ENCODE measurements around the gene DHX38. TPM values are rescaled to one million over a fixed set of nuclear protein-coding genes. Genes with fewer than 3 reads are reported as not detected.

The DHX38 gene
- total and polyA plus RNA-seq, 2 experiments from 2014 or later: 32.9 to 42.2 TPM

DNA sequence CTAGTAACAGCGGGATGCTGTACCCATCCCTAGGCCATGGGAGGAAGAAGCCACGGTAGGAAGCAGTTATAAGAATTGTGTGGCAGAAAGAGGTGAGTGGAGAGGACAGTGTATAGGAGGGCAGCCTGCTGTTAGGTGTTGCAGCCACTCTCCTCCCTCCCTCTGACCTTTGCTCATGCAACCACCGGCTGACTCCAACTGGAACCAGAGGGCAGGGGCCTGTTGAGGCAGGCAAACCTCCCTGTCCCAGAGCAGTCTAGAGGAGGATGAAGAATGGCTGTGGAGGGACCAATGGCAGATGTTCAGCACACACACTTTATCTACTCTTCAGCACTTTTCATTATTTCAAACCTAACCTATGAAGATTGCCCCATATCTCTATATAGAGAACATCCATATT lies 2.4 kb upstream of the DHX38 start:
- H3K79me2 ChIP-seq: peaks cover 57% of the 10 kb centered on the region
- WGBS (ENCODE audit: low lambda C conversion rate, missing lambda C conversion rate): 70% methylated on average over 3 of the region's 3 CpGs

DNA sequence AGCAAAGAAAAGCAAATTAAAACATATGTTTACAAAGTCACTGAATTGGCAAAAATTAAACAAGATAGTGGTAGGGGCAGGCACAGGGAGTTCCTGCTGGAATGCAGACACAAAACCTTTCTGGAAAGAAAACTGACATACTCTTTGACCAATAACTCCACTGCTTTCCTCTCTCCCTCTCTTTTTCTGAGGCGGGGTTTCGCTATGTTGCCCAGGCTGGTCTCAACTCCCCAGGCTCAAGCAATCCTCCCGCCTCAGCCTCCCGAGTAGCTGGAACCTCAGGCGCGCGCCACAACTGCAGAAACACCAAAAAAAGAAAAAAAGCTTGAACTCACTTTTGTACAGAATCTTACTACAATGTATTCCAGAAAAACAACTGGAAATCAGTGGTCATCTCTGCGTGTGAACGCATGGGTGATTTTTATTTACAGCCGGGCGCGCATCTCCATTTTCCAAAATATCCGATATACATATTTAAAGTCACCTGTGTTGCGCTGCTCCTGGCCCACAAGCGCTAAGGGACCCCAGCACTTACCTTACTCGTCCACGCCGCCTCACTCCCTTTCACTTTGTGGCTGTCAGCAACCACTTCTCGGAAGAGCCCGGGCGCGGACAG lies 707 bp upstream of the DHX38 start:
- H3K27ac ChIP-seq: peak overlapping the region; percentile 71
- H3K4me3 ChIP-seq: peak overlapping the region; percentile 40
- H4K20me1 ChIP-seq (ENCODE audit: insufficient read depth, poor library complexity, severe bottlenecking): no peaks in the 10 kb centered on the region
- no peak for TF ChIP-seq EZH2 (IDR thresholded peaks at IDR 0.05; ENCODE audit: borderline replicate concordance)
- no peak for TF ChIP-seq EZH2phosphoT487 (IDR thresholded peaks at IDR 0.05; ENCODE audit: low read depth, severe bottlenecking, unreplicated experiment)
- TF ChIP-seq CTCF (IDR thresholded peaks at IDR 0.05; ENCODE audit: poor library complexity): no peak
- H3K4me2 ChIP-seq: peak overlapping the region; percentile 92
- H3K36me3 ChIP-seq (replicated peaks; ENCODE audit: insufficient read depth, low read depth): no peaks in the 10 kb centered on the region
- H2AFZ ChIP-seq: peak overlapping the region; percentile 34
- peaks cover 18% of the 10 kb centered on the region for H3K4me1 ChIP-seq (ENCODE audit: insufficient read depth)
- no peaks in the 10 kb centered on the region for H3K27me3 ChIP-seq
- H3K9me2 ChIP-seq (replicated peaks; ENCODE audit: insufficient read depth): no peaks in the 10 kb centered on the region
- H3K79me2 ChIP-seq: peaks cover 62% of the 10 kb centered on the region
- no peaks in the 10 kb centered on the region for H3K9me3 ChIP-seq (ENCODE audit: low read depth)
- WGBS (ENCODE audit: low lambda C conversion rate, missing lambda C conversion rate): 1% methylated on average over 22 of the region's 22 CpGs
- peak; percentile 52 for DNase-seq (ENCODE audit: low spot score)

More for the DNA sequence above, 2.4 kb upstream of the DHX38 start:
- no peak overlapping the region for H2AFZ ChIP-seq
- H3K4me3 ChIP-seq: no peak overlapping the region
- H3K4me1 ChIP-seq (ENCODE audit: insufficient read depth): peaks cover 18% of the 10 kb centered on the region
- TF ChIP-seq CTCF (IDR thresholded peaks at IDR 0.05; ENCODE audit: poor library complexity) (no peak), EZH2phosphoT487 (IDR thresholded peaks at IDR 0.05; ENCODE audit: low read depth, severe bottlenecking, unreplicated experiment) (no peak), EZH2 (IDR thresholded peaks at IDR 0.05; ENCODE audit: borderline replicate concordance) (no peak)
- no peak overlapping the region for H3K27ac ChIP-seq
- H3K36me3 ChIP-seq (replicated peaks; ENCODE audit: insufficient read depth, low read depth): no peaks in the 10 kb centered on the region
- H3K9me2 ChIP-seq (replicated peaks; ENCODE audit: insufficient read depth): no peaks in the 10 kb centered on the region
- H3K4me2 ChIP-seq: peak overlapping the region; percentile 11
- H3K9me3 ChIP-seq (ENCODE audit: low read depth): no peaks in the 10 kb centered on the region
- peak; percentile 23 for DNase-seq (ENCODE audit: low spot score)
- H3K27me3 ChIP-seq: no peaks in the 10 kb centered on the region
- no peaks in the 10 kb centered on the region for H4K20me1 ChIP-seq (ENCODE audit: insufficient read depth, poor library complexity, severe bottlenecking)

GRCh38 chr16:72094266-72094610 lies 591 bp downstream of the DHX38 start:
- Histone ChIP-seq H3K4me2 (peak overlapping the region; percentile 96), H4K20me1 (ENCODE audit: insufficient read depth, poor library complexity, severe bottlenecking) (no peaks in the 10 kb centered on the region), H3K9me2 (replicated peaks; ENCODE audit: insufficient read depth) (no peaks in the 10 kb centered on the region), H3K36me3 (replicated peaks; ENCODE audit: insufficient read depth, low read depth) (no peaks in the 10 kb centered on the region), H2AFZ (peak overlapping the region; percentile 43), H3K27ac (peak overlapping the region; percentile 86), H3K4me1 (ENCODE audit: insufficient read depth) (peaks cover 18% of the 10 kb centered on the region), H3K27me3 (no peaks in the 10 kb centered on the region), H3K4me3 (peak overlapping the region; percentile 60), H3K79me2 (peaks cover 62% of the 10 kb centered on the region), H3K9me3 (ENCODE audit: low read depth) (no peaks in the 10 kb centered on the region)
- peak; percentile 35 for DNase-seq (ENCODE audit: low spot score)
- no peak for TF ChIP-seq EZH2phosphoT487 (IDR thresholded peaks at IDR 0.05; ENCODE audit: low read depth, severe bottlenecking, unreplicated experiment)
- no peak for TF ChIP-seq CTCF (IDR thresholded peaks at IDR 0.05; ENCODE audit: poor library complexity)
- TF ChIP-seq EZH2 (IDR thresholded peaks at IDR 0.05; ENCODE audit: borderline replicate concordance): no peak
- WGBS (ENCODE audit: low lambda C conversion rate, missing lambda C conversion rate): under 1% methylated on average over 11 of the region's 11 CpGs
